HepG2 (cell line): ENCODE measurements around the gene UROS. TPM values are rescaled to one million over a fixed set of nuclear protein-coding genes. Genes with fewer than 3 reads are reported as not detected.

Experiments
- AHDC1 ChIP-seq: sonication (generic); formaldehyde crosslinking; IDR thresholded peaks from 2 replicates; pipeline ENCODE4 v1.5.1; 2020; ENCODE audit warnings: mild to moderate bottlenecking, missing genetic modification reagents, borderline replicate concordance
- CCAR2 ChIP-seq: fragments of 200-400 bp; formaldehyde crosslinking; optimal IDR thresholded peaks from 2 replicates; pipeline ENCODE3; 2018; ENCODE audit warnings: low read depth, mild to moderate bottlenecking, low read length, moderate library complexity
- DMAP1 ChIP-seq: IDR thresholded peaks from 2 replicates; pipeline ENCODE4 v1.6.1; 2016
- FOSL2 ChIP-seq: sonication (generic); formaldehyde crosslinking; IDR thresholded peaks from 2 replicates; pipeline ENCODE4 v1.4.0; 2020; ENCODE audit warnings: missing genetic modification reagents
- HMGXB4 ChIP-seq, 2 experiments: sonication (generic) in 1 of 2; formaldehyde crosslinking in 1 of 2; IDR thresholded peaks; 2 replicates each; pipeline versions ENCODE4 v1.4.0 to v1.6.1; 2018 to 2020; ENCODE audit warnings: missing genetic modification reagents in 2 of 2, borderline replicate concordance in 1 of 2, low read depth in 1 of 2, mild to moderate bottlenecking in 1 of 2, missing biosample characterization in 1 of 2
- KDM5B ChIP-seq: sonication (generic); formaldehyde crosslinking; IDR thresholded peaks from 2 replicates; pipeline ENCODE4 v1.4.0; 2020; ENCODE audit warnings: missing genetic modification reagents, mild to moderate bottlenecking, borderline replicate concordance
- MED8 ChIP-seq: sonication (generic); formaldehyde crosslinking; IDR thresholded peaks from 2 replicates; pipeline ENCODE4 v1.8.1; 2023; ENCODE audit warnings: mild to moderate bottlenecking, missing genetic modification reagents; ENCODE audit not compliant: insufficient replicate concordance
- MYC ChIP-seq: sonication (generic); formaldehyde crosslinking; IDR thresholded peaks from 2 replicates; pipeline ENCODE4 v1.9.0; 2021; ENCODE audit warnings: missing genetic modification reagents, borderline replicate concordance
- MYPOP ChIP-seq: sonication (generic); formaldehyde crosslinking; IDR thresholded peaks from 2 replicates; pipeline ENCODE4 v1.8.1; 2023; ENCODE audit warnings: mild to moderate bottlenecking, moderate library complexity, missing genetic modification reagents
- PCBP2 ChIP-seq: fragments of 200-400 bp; formaldehyde crosslinking; optimal IDR thresholded peaks from 2 replicates; pipeline ENCODE3; 2018; ENCODE audit warnings: low read length, low read depth; ENCODE audit not compliant: poor library complexity, severe bottlenecking
- REXO4 ChIP-seq: sonication (generic); formaldehyde crosslinking; IDR thresholded peaks from 2 replicates; pipeline ENCODE4 v1.8.0; 2022; ENCODE audit warnings: missing genetic modification reagents, mild to moderate bottlenecking, borderline replicate concordance
- SKIL ChIP-seq: sonication (generic); formaldehyde crosslinking; IDR thresholded peaks from 2 replicates; pipeline ENCODE4 v1.8.0; 2022; ENCODE audit warnings: missing genetic modification reagents, mild to moderate bottlenecking, moderate library complexity, borderline replicate concordance
- TGIF2 ChIP-seq: IDR thresholded peaks from 2 replicates; pipeline ENCODE4 v1.6.1; 2016; ENCODE audit warnings: control low read depth, missing compliant biosample characterization
- THYN1 ChIP-seq: sonication (generic); formaldehyde crosslinking; IDR thresholded peaks from 2 replicates; pipeline ENCODE4 v1.8.1; 2023; ENCODE audit warnings: low read depth, mild to moderate bottlenecking, moderate library complexity, missing genetic modification reagents, borderline replicate concordance
- TRIM22 ChIP-seq: fragments of 450-650 bp; IDR thresholded peaks from 2 replicates; pipeline ENCODE4 v1.6.1; 2017
- ZNF3 ChIP-seq: IDR thresholded peaks from 2 replicates; pipeline ENCODE4 v1.7.0; 2017; ENCODE audit warnings: inconsistent platforms
- polyA plus RNA-seq, 8 experiments: library from polyadenylated mRNA; depleted of rRNA in 3 of 8; stranded (reverse) in 7 of 8; unstranded in 1 of 8; fragments of >200 nt; fragmentation: Illumina TruSeq in 4 of 8; extraction: Trizol in 4 of 8; gene quantifications; 2 replicates each; pipeline versions ENCODE4 v1.2.1 to v1.2.3, GENCODE V29; 2011 to 2016; ENCODE audit warnings: low read depth in 4 of 8, missing spikeins in 1 of 8, mixed read lengths in 1 of 8; ENCODE audit not compliant: insufficient read depth in 1 of 8
- total RNA-seq, 5 experiments: library from RNA; depleted of rRNA; stranded (reverse); fragments of >200 nt; fragmentation: Illumina TruSeq; extraction: Trizol; gene quantifications; 2 replicates each; pipeline ENCODE4 v1.2.3, GENCODE V29; 2016; ENCODE audit warnings: low read depth in 1 of 5

The UROS gene
- total and polyA plus RNA-seq, 2 of the 13 experiments (the other 11 are each of a cell fraction or from before 2014, with no cell fraction given), result 14.8 to 49.9 TPM

GRCh38 chr10:125822878-125823662 lies at the start of gene UROS, which contains the start of gene BCCIP (continued):
- TF ChIP-seq ZNF3 (CRISPR knock-in tag) (no peak), CCAR2 (no peak), TRIM22 (no peak), FOSL2 (CRISPR knock-in tag) (no peak), HMGXB4 (CRISPR knock-in tag; IDR thresholded peaks at IDR 0.05; ENCODE audit: borderline replicate concordance in 1 of 2, low read depth in 1 of 2) (peak in 1 of 2 experiments; percentile 73; a peak in 2 of 4 replicates), REXO4 (CRISPR knock-in tag) (no peak), MYPOP (CRISPR knock-in tag) (no peak), DMAP1 (peak; percentile 83), MYC (CRISPR knock-in tag) (peak; percentile 87), PCBP2 (no peak), THYN1 (CRISPR knock-in tag) (no peak), KDM5B (CRISPR knock-in tag) (peak; percentile 49; the same call in 1 of the 2 replicates), SKIL (no peak), MED8 (no peak), TGIF2 (CRISPR knock-in tag) (peak; percentile 78; the same call in 1 of the 2 replicates), AHDC1 (CRISPR knock-in tag) (no peak)
